HUES48 (cell line): ENCODE measurements around the gene EML1.

Experiments
- H3K27ac ChIP-seq: one replicate; pipeline ENCODE4 v1.7.0; 2013; ENCODE audit warnings: low read depth, low read length, inconsistent platforms
- H3K27me3 ChIP-seq: 2 replicates; pipeline ENCODE4 v1.6.1; 2013; ENCODE audit warnings: mild to moderate bottlenecking, low read length; ENCODE audit not compliant: control insufficient read depth, insufficient read depth
- H3K36me3 ChIP-seq: 2 replicates; pipeline ENCODE4 v1.6.1; 2013; ENCODE audit warnings: low read length; ENCODE audit not compliant: control insufficient read depth, insufficient read depth
- H3K4me1 ChIP-seq: 2 replicates; pipeline ENCODE4 v1.6.1; 2013; ENCODE audit warnings: mild to moderate bottlenecking, low read length; ENCODE audit not compliant: control insufficient read depth, insufficient read depth
- H3K4me3 ChIP-seq: 2 replicates; pipeline ENCODE4 v1.5.1; 2013; ENCODE audit warnings: mild to moderate bottlenecking, low read depth, low read length
- H3K9ac ChIP-seq: 2 replicates; pipeline ENCODE4 v1.6.1; 2013; ENCODE audit warnings: mild to moderate bottlenecking, low read depth, low read length, moderate library complexity
- H3K9me3 ChIP-seq: 2 replicates; pipeline ENCODE4 v1.6.1; 2013; ENCODE audit warnings: low read length; ENCODE audit not compliant: control insufficient read depth, insufficient read depth

The EML1 gene

GRCh38 chr14:99750746-99751450 lies 42.3 kb upstream of the EML1 start:
- H3K27me3 ChIP-seq: no peaks in the 10 kb centered on the region
- no peaks in the 10 kb centered on the region for H3K36me3 ChIP-seq
- H3K9me3 ChIP-seq: no peaks in the 10 kb centered on the region
- H3K9ac ChIP-seq: no peak overlapping the region
- no peak overlapping the region for H3K4me3 ChIP-seq
- H3K4me1 ChIP-seq: peaks cover 20% of the 10 kb centered on the region
- no peak overlapping the region for H3K27ac ChIP-seq

- Histone ChIP-seq H3K4me3 (no peak overlapping the region), H3K4me1 (peaks cover 13% of the 10 kb centered on the region), H3K27ac (no peak overlapping the region), H3K9ac (no peak overlapping the region), H3K36me3 (no peaks in the 10 kb centered on the region), H3K9me3 (no peaks in the 10 kb centered on the region), H3K27me3 (no peaks in the 10 kb centered on the region)
These were observed 41.4 kb upstream of the EML1 start for GRCh38 chr14:99751539-99752485.

- H3K27me3 ChIP-seq: no peaks in the 10 kb centered on the region
- no peak overlapping the region for H3K27ac ChIP-seq
- no peaks in the 10 kb centered on the region for H3K36me3 ChIP-seq
- no peaks in the 10 kb centered on the region for H3K9me3 ChIP-seq
- peaks cover 13% of the 10 kb centered on the region for H3K4me1 ChIP-seq
- no peak overlapping the region for H3K9ac ChIP-seq
- H3K4me3 ChIP-seq: no peak overlapping the region
These were observed 40.6 kb upstream of the EML1 start for GRCh38 chr14:99752486-99753121.

- peaks cover 18% of the 10 kb centered on the region for H3K4me1 ChIP-seq
- H3K9me3 ChIP-seq: no peaks in the 10 kb centered on the region
- H3K27ac ChIP-seq: no peak overlapping the region
- no peak overlapping the region for H3K4me3 ChIP-seq
- H3K36me3 ChIP-seq: no peaks in the 10 kb centered on the region
- no peaks in the 10 kb centered on the region for H3K27me3 ChIP-seq
- H3K9ac ChIP-seq: no peak overlapping the region
These were observed 39.7 kb upstream of the EML1 start for GRCh38 chr14:99753225-99754140.

GRCh38 chr14:99754141-99755067 lies 38.8 kb upstream of the EML1 start:
- Histone ChIP-seq H3K27me3 (no peaks in the 10 kb centered on the region), H3K4me3 (no peak overlapping the region), H3K36me3 (no peaks in the 10 kb centered on the region), H3K4me1 (peaks cover 27% of the 10 kb centered on the region), H3K27ac (no peak overlapping the region), H3K9me3 (no peaks in the 10 kb centered on the region), H3K9ac (no peak overlapping the region)

GRCh38 chr14:99755068-99755405 lies 38.2 kb upstream of the EML1 start:
- no peaks in the 10 kb centered on the region for H3K27me3 ChIP-seq
- H3K9ac ChIP-seq: no peak overlapping the region
- no peaks in the 10 kb centered on the region for H3K36me3 ChIP-seq
- peaks cover 27% of the 10 kb centered on the region for H3K4me1 ChIP-seq
- no peak overlapping the region for H3K4me3 ChIP-seq
- H3K9me3 ChIP-seq: no peaks in the 10 kb centered on the region
- no peak overlapping the region for H3K27ac ChIP-seq

GRCh38 chr14:99755629-99756603 lies 37.3 kb upstream of the EML1 start:
- H3K9me3 ChIP-seq: no peaks in the 10 kb centered on the region
- peaks cover 27% of the 10 kb centered on the region for H3K4me1 ChIP-seq
- no peaks in the 10 kb centered on the region for H3K27me3 ChIP-seq
- no peak overlapping the region for H3K4me3 ChIP-seq
- H3K9ac ChIP-seq: no peak overlapping the region
- no peak overlapping the region for H3K27ac ChIP-seq
- H3K36me3 ChIP-seq: no peaks in the 10 kb centered on the region

GRCh38 chr14:99756796-99757195 lies 36.4 kb upstream of the EML1 start:
- no peak overlapping the region for H3K27ac ChIP-seq
- no peaks in the 10 kb centered on the region for H3K27me3 ChIP-seq
- no peaks in the 10 kb centered on the region for H3K36me3 ChIP-seq
- H3K9me3 ChIP-seq: no peaks in the 10 kb centered on the region
- H3K9ac ChIP-seq: no peak overlapping the region
- H3K4me3 ChIP-seq: no peak overlapping the region
- peaks cover 27% of the 10 kb centered on the region for H3K4me1 ChIP-seq

GRCh38 chr14:99757331-99758070 lies 35.7 kb upstream of the EML1 start:
- no peaks in the 10 kb centered on the region for H3K27me3 ChIP-seq
- no peak overlapping the region for H3K9ac ChIP-seq
- no peak overlapping the region for H3K27ac ChIP-seq
- no peak overlapping the region for H3K4me3 ChIP-seq
- no peaks in the 10 kb centered on the region for H3K36me3 ChIP-seq
- peaks cover 24% of the 10 kb centered on the region for H3K4me1 ChIP-seq
- H3K9me3 ChIP-seq: no peaks in the 10 kb centered on the region
